ENCODE results near the gene AGBL2. TPM values are rescaled to one million over a fixed set of nuclear protein-coding genes. Genes with fewer than 3 reads are reported as not detected.
"Not testable (repeated sequence)": the region's sequence is repeated elsewhere in the genome, so short reads cannot be mapped to it uniquely, and the experiment has no call there.

AGBL2 gene
- total RNA-seq, 1 donor from 2014 or later = 1.4 TPM

- no peak overlapping the region for H3K9ac ChIP-seq (ENCODE audit: low read length)
- H3K4me3 ChIP-seq (ENCODE audit: insufficient read depth, low read depth, low read length) = no peak overlapping the region
- Mint-ChIP-seq H3K27me3 (ENCODE audit: low read depth, unreplicated experiment) (no peaks in the 10 kb centered on the region), H3K36me3 (ENCODE audit: low read depth, unreplicated experiment) (peaks cover 23% of the 10 kb centered on the region), H3K9me3 (ENCODE audit: unreplicated experiment) (no peaks in the 10 kb centered on the region), H3K27ac (ENCODE audit: unreplicated experiment) (no peak overlapping the region), H3K4me1 (ENCODE audit: low read depth, unreplicated experiment) (no peaks in the 10 kb centered on the region), H3K4me3 (ENCODE audit: unreplicated experiment) (no peak overlapping the region)
- peaks cover 47% of the 10 kb centered on the region for H4K20me1 ChIP-seq (ENCODE audit: insufficient read depth, low read length)
- no peak for TF ChIP-seq EZH2 (IDR thresholded peaks at IDR 0.05; ENCODE audit: insufficient read depth, low read length)
- TF ChIP-seq, protein P1, sequence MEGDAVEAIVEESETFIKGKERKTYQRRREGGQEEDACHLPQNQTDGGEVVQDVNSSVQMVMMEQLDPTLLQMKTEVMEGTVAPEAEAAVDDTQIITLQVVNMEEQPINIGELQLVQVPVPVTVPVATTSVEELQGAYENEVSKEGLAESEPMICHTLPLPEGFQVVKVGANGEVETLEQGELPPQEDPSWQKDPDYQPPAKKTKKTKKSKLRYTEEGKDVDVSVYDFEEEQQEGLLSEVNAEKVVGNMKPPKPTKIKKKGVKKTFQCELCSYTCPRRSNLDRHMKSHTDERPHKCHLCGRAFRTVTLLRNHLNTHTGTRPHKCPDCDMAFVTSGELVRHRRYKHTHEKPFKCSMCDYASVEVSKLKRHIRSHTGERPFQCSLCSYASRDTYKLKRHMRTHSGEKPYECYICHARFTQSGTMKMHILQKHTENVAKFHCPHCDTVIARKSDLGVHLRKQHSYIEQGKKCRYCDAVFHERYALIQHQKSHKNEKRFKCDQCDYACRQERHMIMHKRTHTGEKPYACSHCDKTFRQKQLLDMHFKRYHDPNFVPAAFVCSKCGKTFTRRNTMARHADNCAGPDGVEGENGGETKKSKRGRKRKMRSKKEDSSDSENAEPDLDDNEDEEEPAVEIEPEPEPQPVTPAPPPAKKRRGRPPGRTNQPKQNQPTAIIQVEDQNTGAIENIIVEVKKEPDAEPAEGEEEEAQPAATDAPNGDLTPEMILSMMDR (IDR thresholded peaks at IDR 0.05; ENCODE audit: insufficient read depth, low read depth, low read length) = no peak
- no peaks in the 10 kb centered on the region for H3K27me3 ChIP-seq (ENCODE audit: insufficient read depth, low read length)
- H3K9me3 ChIP-seq (ENCODE audit: insufficient read depth, low read depth, low read length) = no peaks in the 10 kb centered on the region
- no peak overlapping the region for H2AFZ ChIP-seq (ENCODE audit: low read depth, low read length)
- DNase-seq (ENCODE audit: low read depth) (no peak), FAIRE-seq (no peak)
- H3K36me3 ChIP-seq (ENCODE audit: insufficient read depth, low read length) = peaks cover 74% of the 10 kb centered on the region
- H3K4me2 ChIP-seq (ENCODE audit: low read length) = no peak overlapping the region
- peaks cover 49% of the 10 kb centered on the region for H3K79me2 ChIP-seq (ENCODE audit: insufficient read depth, low read length)
- H3K27ac ChIP-seq (ENCODE audit: low read depth, low read length) = no peak overlapping the region
- H3K4me1 ChIP-seq (ENCODE audit: insufficient read depth, low read length) = no peaks in the 10 kb centered on the region
These were observed 35.6 kb upstream of the AGBL2 start for GRCh38 chr11:47750725-47751124.

DNA sequence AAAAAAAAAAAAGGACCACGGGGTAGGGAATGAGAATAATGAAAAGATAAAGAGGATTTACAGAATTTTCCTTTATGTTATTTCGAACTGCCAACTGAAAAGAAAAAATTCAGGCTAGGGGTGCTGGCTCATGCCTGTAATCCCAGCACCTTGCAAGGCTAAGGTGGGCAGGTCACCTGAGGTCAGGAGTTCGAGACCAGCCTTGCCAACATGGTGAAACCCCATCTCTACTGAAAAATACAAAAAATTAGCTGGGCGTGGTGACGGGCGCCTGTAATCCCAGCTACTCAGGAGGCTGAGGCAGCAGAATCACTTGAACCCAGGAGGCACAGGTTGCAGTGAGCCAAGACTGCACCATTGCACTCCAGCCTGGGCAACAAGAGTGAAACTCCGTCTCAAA, 27.3 kb upstream of the AGBL2 start:
- H3K4me1 ChIP-seq (ENCODE audit: insufficient read depth, low read length); H3K9me3 ChIP-seq (ENCODE audit: insufficient read depth, low read depth, low read length); FAIRE-seq; H3K4me3 ChIP-seq (ENCODE audit: insufficient read depth, low read depth, low read length); H2AFZ ChIP-seq (ENCODE audit: low read depth, low read length); H3K4me1 Mint-ChIP-seq (ENCODE audit: low read depth, unreplicated experiment); H3K9ac ChIP-seq (ENCODE audit: low read length); H3K27ac ChIP-seq (ENCODE audit: low read depth, low read length); H3K27ac Mint-ChIP-seq (ENCODE audit: unreplicated experiment); H3K4me2 ChIP-seq (ENCODE audit: low read length); H3K4me3 Mint-ChIP-seq (ENCODE audit: unreplicated experiment); H3K27me3 ChIP-seq (ENCODE audit: insufficient read depth, low read length); H3K27me3 Mint-ChIP-seq (ENCODE audit: low read depth, unreplicated experiment); H3K9me3 Mint-ChIP-seq (ENCODE audit: unreplicated experiment); DNase-seq (ENCODE audit: low read depth): not testable (repeated sequence)
- Histone ChIP-seq H3K36me3 (ENCODE audit: insufficient read depth, low read length) (peaks cover 78% of the 10 kb centered on the region), H4K20me1 (ENCODE audit: insufficient read depth, low read length) (peaks cover 19% of the 10 kb centered on the region), H3K79me2 (ENCODE audit: insufficient read depth, low read length) (peaks cover 41% of the 10 kb centered on the region)
- peaks cover 17% of the 10 kb centered on the region for H3K36me3 Mint-ChIP-seq (ENCODE audit: low read depth, unreplicated experiment)

DNA sequence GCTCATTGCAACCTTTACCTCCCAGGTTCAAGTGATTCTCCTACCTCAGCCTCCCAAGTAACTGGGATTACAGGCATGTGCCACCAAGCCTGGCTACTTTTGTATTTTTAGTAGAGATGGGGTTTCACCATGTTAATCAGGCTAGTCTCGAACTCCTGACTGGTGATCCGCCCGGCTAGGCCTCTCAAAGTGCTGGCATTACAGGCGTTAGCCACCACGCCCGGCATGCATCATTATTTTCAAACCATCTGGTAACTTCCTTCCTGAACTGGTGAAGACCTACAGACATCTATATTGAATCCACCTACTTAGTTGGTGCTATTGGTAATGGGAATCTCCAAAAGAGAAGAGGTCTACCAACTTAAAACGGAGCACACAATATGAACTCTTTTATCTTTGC, 22.6 kb upstream of the AGBL2 start:
- H3K27me3 ChIP-seq (ENCODE audit: insufficient read depth, low read length); H3K27ac Mint-ChIP-seq (ENCODE audit: unreplicated experiment); H3K4me1 Mint-ChIP-seq (ENCODE audit: low read depth, unreplicated experiment); H3K4me2 ChIP-seq (ENCODE audit: low read length); H3K27me3 Mint-ChIP-seq (ENCODE audit: low read depth, unreplicated experiment); H3K27ac ChIP-seq (ENCODE audit: low read depth, low read length); H3K4me3 ChIP-seq (ENCODE audit: insufficient read depth, low read depth, low read length); H3K4me3 Mint-ChIP-seq (ENCODE audit: unreplicated experiment); DNase-seq (ENCODE audit: low read depth); H3K4me1 ChIP-seq (ENCODE audit: insufficient read depth, low read length); H3K9me3 ChIP-seq (ENCODE audit: insufficient read depth, low read depth, low read length); H3K9me3 Mint-ChIP-seq (ENCODE audit: unreplicated experiment); H3K9ac ChIP-seq (ENCODE audit: low read length); FAIRE-seq; H2AFZ ChIP-seq (ENCODE audit: low read depth, low read length): not testable (repeated sequence)
- peaks cover 65% of the 10 kb centered on the region for H3K36me3 ChIP-seq (ENCODE audit: insufficient read depth, low read length)
- peaks cover 17% of the 10 kb centered on the region for H4K20me1 ChIP-seq (ENCODE audit: insufficient read depth, low read length)
- peaks cover 14% of the 10 kb centered on the region for H3K79me2 ChIP-seq (ENCODE audit: insufficient read depth, low read length)
- H3K36me3 Mint-ChIP-seq (ENCODE audit: low read depth, unreplicated experiment) = peaks cover 19% of the 10 kb centered on the region

DNA sequence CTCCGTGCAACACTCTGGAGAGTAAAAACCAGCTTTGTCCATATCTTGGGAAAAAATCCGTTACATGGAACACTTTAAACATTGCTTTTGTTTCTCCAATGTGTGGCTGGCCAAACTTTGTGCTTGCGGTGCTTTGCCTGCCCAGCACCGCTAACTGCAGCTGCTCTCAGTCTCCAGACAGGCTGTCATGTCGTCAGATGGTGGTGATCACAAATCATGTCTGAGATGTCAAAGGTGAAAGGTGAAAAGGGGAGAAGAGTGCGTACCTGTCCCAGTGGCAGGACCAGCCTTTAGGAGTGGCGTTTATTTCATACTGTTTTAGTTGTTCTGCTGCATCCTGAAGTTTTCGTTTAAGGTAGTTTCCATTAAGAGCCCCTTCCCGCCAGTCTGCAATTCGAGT, 17.1 kb upstream of the AGBL2 start:
- H3K36me3 ChIP-seq (ENCODE audit: insufficient read depth, low read length) = peaks cover 71% of the 10 kb centered on the region

More for the DNA sequence above, 17.1 kb upstream of the AGBL2 start:
- H3K79me2 ChIP-seq (ENCODE audit: insufficient read depth, low read length) = peaks cover 11% of the 10 kb centered on the region
- H3K27ac ChIP-seq (ENCODE audit: low read depth, low read length) = no peak overlapping the region
- no peaks in the 10 kb centered on the region for H3K27me3 Mint-ChIP-seq (ENCODE audit: low read depth, unreplicated experiment)
- no peak for FAIRE-seq
- no peaks in the 10 kb centered on the region for H3K9me3 Mint-ChIP-seq (ENCODE audit: unreplicated experiment)
- no peaks in the 10 kb centered on the region for H3K4me1 ChIP-seq (ENCODE audit: insufficient read depth, low read length)
- DNase-seq (ENCODE audit: low read depth) = no peak
- H3K4me3 ChIP-seq (ENCODE audit: insufficient read depth, low read depth, low read length) = no peak overlapping the region
- no peak for TF ChIP-seq EZH2 (IDR thresholded peaks at IDR 0.05; ENCODE audit: insufficient read depth, low read length)
- TF ChIP-seq, protein P1 (IDR thresholded peaks at IDR 0.05; ENCODE audit: insufficient read depth, low read depth, low read length) = no peak
- H4K20me1 ChIP-seq (ENCODE audit: insufficient read depth, low read length) = peaks cover 32% of the 10 kb centered on the region
- H3K9ac ChIP-seq (ENCODE audit: low read length) = no peak overlapping the region
- peaks cover 2% of the 10 kb centered on the region for H3K4me1 Mint-ChIP-seq (ENCODE audit: low read depth, unreplicated experiment)
- H3K4me3 Mint-ChIP-seq (ENCODE audit: unreplicated experiment) = no peak overlapping the region
- H3K9me3 ChIP-seq (ENCODE audit: insufficient read depth, low read depth, low read length) = no peaks in the 10 kb centered on the region
- H3K27me3 ChIP-seq (ENCODE audit: insufficient read depth, low read length) = no peaks in the 10 kb centered on the region
- no peak overlapping the region for H3K4me2 ChIP-seq (ENCODE audit: low read length)
- peaks cover 26% of the 10 kb centered on the region for H3K36me3 Mint-ChIP-seq (ENCODE audit: low read depth, unreplicated experiment)
- no peak overlapping the region for H2AFZ ChIP-seq (ENCODE audit: low read depth, low read length)
- no peak overlapping the region for H3K27ac Mint-ChIP-seq (ENCODE audit: unreplicated experiment)

Measured in astrocyte (in vitro differentiated cells and primary cell).